SJCRH30 (cell line): Measurements from ENCODE around the gene TMEM237. TPM values are rescaled to one million over a fixed set of nuclear protein-coding genes. Genes with fewer than 3 reads are reported as not detected.

ENCODE experiments used
- DNase-seq, 2 experiments: peaks; one replicate each; pipeline ENCODE4 v3.0.0-alpha.2; 2015 to 2020
- H3K27ac ChIP-seq: fragments of 250-450 bp; sonication (Bioruptor Pico); 2 replicates; pipeline ENCODE4 v1.5.1; 2020; ENCODE audit warnings: mild to moderate bottlenecking, moderate library complexity
- H3K27me3 ChIP-seq: fragments of 250-450 bp; sonication (Bioruptor Pico); 2 replicates; pipeline ENCODE4 v1.5.1; 2020; ENCODE audit warnings: mild to moderate bottlenecking, moderate library complexity
- H3K36me3 ChIP-seq: fragments of 250-450 bp; sonication (Bioruptor Pico); 2 replicates; pipeline ENCODE4 v1.5.1; 2020; ENCODE audit warnings: mild to moderate bottlenecking, moderate library complexity
- H3K4me1 ChIP-seq: fragments of 250-450 bp; sonication (Bioruptor Pico); 2 replicates; pipeline ENCODE4 v1.5.1; 2020; ENCODE audit warnings: mild to moderate bottlenecking, moderate library complexity
- H3K4me3 ChIP-seq: fragments of 250-450 bp; sonication (Bioruptor Pico); 2 replicates; pipeline ENCODE4 v1.5.1; 2020; ENCODE audit warnings: mild to moderate bottlenecking, moderate library complexity
- H3K9me3 ChIP-seq: fragments of 250-450 bp; sonication (Bioruptor Pico); replicated peaks from 2 replicates; pipeline ENCODE4 v1.5.1; 2020; ENCODE audit warnings: mild to moderate bottlenecking, moderate library complexity
- total RNA-seq: library from RNA; depleted of rRNA; stranded (reverse); fragments of >200 nt; shearing (Covaris generic); gene quantifications from 2 replicates; pipeline ENCODE4 v1.2.3, GENCODE V29; 2014

Gene TMEM237
- total RNA-seq, 1 experiment from 2014 or later = 55.1 TPM

GRCh38 chr2:201656102-201656501 is 12.8 kb upstream of the TMEM237 start:
- Histone ChIP-seq H3K27ac (no peak overlapping the region), H3K4me1 (no peaks in the 10 kb centered on the region), H3K36me3 (no peaks in the 10 kb centered on the region), H3K4me3 (no peak overlapping the region), H3K9me3 (no peaks in the 10 kb centered on the region), H3K27me3 (no peaks in the 10 kb centered on the region)
- no peak for DNase-seq

- Histone ChIP-seq H3K27ac (no peak overlapping the region), H3K4me3 (no peak overlapping the region), H3K27me3 (no peaks in the 10 kb centered on the region), H3K4me1 (no peaks in the 10 kb centered on the region), H3K36me3 (no peaks in the 10 kb centered on the region), H3K9me3 (no peaks in the 10 kb centered on the region)
- no peak for DNase-seq
Measured at GRCh38 chr2:201654616-201655384, 11.5 kb upstream of the TMEM237 start.

- DNase-seq = no peak
- Histone ChIP-seq H3K27ac (no peak overlapping the region), H3K36me3 (no peaks in the 10 kb centered on the region)
Measured at GRCh38 chr2:201653221-201653620, 9.9 kb upstream of the TMEM237 start.

GRCh38 chr2:201649442-201649841 is 6.1 kb upstream of the TMEM237 start:
- Histone ChIP-seq H3K36me3 (no peaks in the 10 kb centered on the region), H3K27ac (no peak overlapping the region)

More at GRCh38 chr2:201653221-201653620, 9.9 kb upstream of the TMEM237 start:
- Histone ChIP-seq H3K9me3 (no peaks in the 10 kb centered on the region), H3K27me3 (no peaks in the 10 kb centered on the region), H3K4me1 (no peaks in the 10 kb centered on the region), H3K4me3 (no peak overlapping the region)

GRCh38 chr2:201647431-201647830 is 4.1 kb upstream of the TMEM237 start:
- Histone ChIP-seq H3K27ac (no peak overlapping the region), H3K4me3 (no peak overlapping the region), H3K27me3 (no peaks in the 10 kb centered on the region), H3K9me3 (no peaks in the 10 kb centered on the region), H3K4me1 (no peaks in the 10 kb centered on the region), H3K36me3 (no peaks in the 10 kb centered on the region)
- DNase-seq = no peak

More at GRCh38 chr2:201649442-201649841, 6.1 kb upstream of the TMEM237 start:
- Histone ChIP-seq H3K4me3 (no peak overlapping the region), H3K4me1 (no peaks in the 10 kb centered on the region), H3K27me3 (no peaks in the 10 kb centered on the region), H3K9me3 (no peaks in the 10 kb centered on the region)
- DNase-seq = no peak

GRCh38 chr2:201644001-201644400 is 698 bp upstream of the TMEM237 start:
- peak overlapping the region; percentile 76 for H3K4me3 ChIP-seq
- DNase-seq = peak; percentile 29 to 55
- H3K36me3 ChIP-seq = 0 out of 2 replicates have a peak, but pooled peaks cover 2% of the 10 kb centered on the region
- H3K27ac ChIP-seq = peak overlapping the region; percentile 85
- no peaks in the 10 kb centered on the region for H3K9me3 ChIP-seq
- H3K4me1 ChIP-seq = no peaks in the 10 kb centered on the region
- H3K27me3 ChIP-seq = no peaks in the 10 kb centered on the region

GRCh38 chr2:201642579-201643215 is 606 bp downstream of the TMEM237 start:
- Histone ChIP-seq H3K4me1 (no peaks in the 10 kb centered on the region), H3K9me3 (no peaks in the 10 kb centered on the region), H3K36me3 (0 out of 2 replicates have a peak, but pooled peaks cover 2% of the 10 kb centered on the region), H3K27ac (peak overlapping the region; percentile 85), H3K27me3 (no peaks in the 10 kb centered on the region), H3K4me3 (peak overlapping the region; percentile 76)
- DNase-seq = peak; percentile 86 to 87

GRCh38 chr2:201642086-201642578 is 1.2 kb downstream of the TMEM237 start:
- DNase-seq = no peak
- Histone ChIP-seq H3K27me3 (no peaks in the 10 kb centered on the region), H3K4me3 (peak overlapping the region; percentile 76), H3K36me3 (peaks cover 4% of the 10 kb centered on the region; the same call in 1 of the 2 replicates), H3K9me3 (no peaks in the 10 kb centered on the region), H3K27ac (peak overlapping the region; percentile 85), H3K4me1 (no peaks in the 10 kb centered on the region)

GRCh38 chr2:201639205-201639604 is 4.1 kb downstream of the TMEM237 start:
- no peak overlapping the region for H3K27ac ChIP-seq

GRCh38 chr2:201638326-201638725 is 5.0 kb downstream of the TMEM237 start:
- H3K27ac ChIP-seq = no peak overlapping the region
- no peak overlapping the region for H3K4me3 ChIP-seq
- H3K9me3 ChIP-seq = no peaks in the 10 kb centered on the region
- no peaks in the 10 kb centered on the region for H3K27me3 ChIP-seq
- H3K36me3 ChIP-seq = peaks cover 31% of the 10 kb centered on the region
- no peak for DNase-seq
- no peaks in the 10 kb centered on the region for H3K4me1 ChIP-seq

More at GRCh38 chr2:201639205-201639604, 4.1 kb downstream of the TMEM237 start:
- H3K4me3 ChIP-seq = no peak overlapping the region
- H3K36me3 ChIP-seq = peaks cover 25% of the 10 kb centered on the region
- DNase-seq = no peak
- H3K9me3 ChIP-seq = no peaks in the 10 kb centered on the region
- no peaks in the 10 kb centered on the region for H3K27me3 ChIP-seq
- H3K4me1 ChIP-seq = no peaks in the 10 kb centered on the region

GRCh38 chr2:201633661-201634249 is 9.5 kb downstream of the TMEM237 start:
- no peak for DNase-seq
- H3K27me3 ChIP-seq = no peaks in the 10 kb centered on the region
- H3K9me3 ChIP-seq = no peaks in the 10 kb centered on the region; the same call in 1 of the 2 replicates
- no peak overlapping the region for H3K4me3 ChIP-seq
- H3K36me3 ChIP-seq = peaks cover 67% of the 10 kb centered on the region
- H3K27ac ChIP-seq = no peak overlapping the region
- peaks cover 20% of the 10 kb centered on the region for H3K4me1 ChIP-seq

GRCh38 chr2:201631041-201631440 is 12.3 kb downstream of the TMEM237 start:
- H3K9me3 ChIP-seq = no peaks in the 10 kb centered on the region; the same call in 1 of the 2 replicates
- H3K27me3 ChIP-seq = no peaks in the 10 kb centered on the region
- peak overlapping the region; percentile 30 for H3K27ac ChIP-seq
- DNase-seq = peak; percentile 62 to 80
- no peak overlapping the region for H3K4me3 ChIP-seq
- peaks cover 73% of the 10 kb centered on the region for H3K36me3 ChIP-seq
- peaks cover 20% of the 10 kb centered on the region for H3K4me1 ChIP-seq

- no peak overlapping the region for H3K4me3 ChIP-seq
- H3K4me1 ChIP-seq = peaks cover 20% of the 10 kb centered on the region
- no peak for DNase-seq
- H3K27me3 ChIP-seq = no peaks in the 10 kb centered on the region
- H3K9me3 ChIP-seq = no peaks in the 10 kb centered on the region; the same call in 1 of the 2 replicates
- H3K27ac ChIP-seq = peak overlapping the region; percentile 30
- H3K36me3 ChIP-seq = peaks cover 73% of the 10 kb centered on the region
Measured at GRCh38 chr2:201630577-201630976, 12.7 kb downstream of the TMEM237 start.

GRCh38 chr2:201628545-201628944 is 14.8 kb downstream of the TMEM237 start:
- H3K27me3 ChIP-seq = no peaks in the 10 kb centered on the region
- no peak overlapping the region for H3K27ac ChIP-seq
- no peaks in the 10 kb centered on the region; the same call in 1 of the 2 replicates for H3K9me3 ChIP-seq
- no peak for DNase-seq
- peaks cover 74% of the 10 kb centered on the region for H3K36me3 ChIP-seq
- peaks cover 20% of the 10 kb centered on the region for H3K4me1 ChIP-seq
- no peak overlapping the region for H3K4me3 ChIP-seq
